HG03095 (cell line): ENCODE results near the gene AK9.
A peak's percentile ranks its signal among the peaks of the same experiment; 100 is the strongest.

Experiments
- ATAC-seq: cut with Tn5 transposase; IDR thresholded peaks from one replicate; pipeline ENCODE4 v1.9.1; 2021; ENCODE audit warnings: moderate library complexity; ENCODE audit not compliant: unreplicated experiment

AK9 gene

DNA sequence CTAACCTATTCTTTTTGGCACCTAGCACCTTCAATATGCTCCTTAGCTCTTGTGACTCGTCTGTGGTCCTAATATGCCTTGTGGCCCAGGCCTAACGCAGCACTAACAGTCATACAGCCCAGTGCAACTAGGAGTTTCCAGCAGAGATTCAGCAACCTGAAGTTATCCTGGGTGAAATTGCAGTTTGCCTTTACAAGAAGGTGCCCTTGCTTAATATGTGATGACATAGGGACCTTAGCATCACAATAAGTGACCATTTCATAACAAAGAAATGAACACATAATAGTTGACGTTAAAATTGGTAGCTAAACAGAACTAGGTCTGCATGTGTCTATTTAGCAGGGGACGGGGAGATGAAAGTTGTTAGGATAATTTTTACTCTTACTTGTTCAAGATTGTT is 10.2 kb upstream of the AK9 start:
- ATAC-seq, result no peak

- no peak for ATAC-seq
These were observed 5.4 kb upstream of the AK9 start for GRCh38 chr6:109696355-109696754.

DNA sequence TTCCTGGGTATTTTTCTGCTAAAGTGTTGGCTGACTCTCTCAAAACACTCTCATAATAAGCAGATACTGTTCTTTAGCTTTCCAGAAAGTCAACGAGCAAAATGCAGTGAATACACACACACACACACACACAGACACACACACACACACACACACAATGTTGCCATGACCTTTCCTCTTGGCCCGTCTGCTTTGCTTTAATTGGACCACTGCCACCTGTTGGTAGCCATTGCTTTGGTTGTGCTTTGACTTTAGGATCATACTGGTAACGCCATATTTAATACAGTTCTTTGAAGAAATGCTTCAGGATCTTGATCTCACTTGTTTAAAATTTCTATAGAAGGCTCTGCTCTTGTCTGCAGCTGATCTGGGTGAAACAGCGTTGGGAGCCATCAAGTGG is 4.5 kb upstream of the AK9 start:
- ATAC-seq, result no peak

DNA sequence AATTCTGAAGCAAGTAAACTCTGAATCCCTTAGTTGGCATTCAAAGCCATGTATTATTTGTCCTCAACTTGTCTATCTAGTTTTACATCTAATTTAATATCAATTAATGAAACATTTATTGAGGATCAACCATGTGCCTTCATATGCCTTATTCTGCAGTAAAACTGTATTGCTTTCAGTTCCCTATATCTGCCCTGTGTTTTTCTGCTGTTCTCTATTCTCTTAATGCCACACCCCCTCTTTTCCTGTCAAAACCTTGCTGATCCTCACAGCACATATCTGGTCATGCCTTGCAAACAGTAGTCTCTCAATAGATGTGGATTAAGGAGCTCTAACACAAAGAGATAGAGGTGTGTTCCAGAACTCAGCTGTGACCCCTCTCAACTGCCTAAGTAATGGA is 2.1 kb upstream of the AK9 start:
- ATAC-seq, result peak; percentile 29

DNA sequence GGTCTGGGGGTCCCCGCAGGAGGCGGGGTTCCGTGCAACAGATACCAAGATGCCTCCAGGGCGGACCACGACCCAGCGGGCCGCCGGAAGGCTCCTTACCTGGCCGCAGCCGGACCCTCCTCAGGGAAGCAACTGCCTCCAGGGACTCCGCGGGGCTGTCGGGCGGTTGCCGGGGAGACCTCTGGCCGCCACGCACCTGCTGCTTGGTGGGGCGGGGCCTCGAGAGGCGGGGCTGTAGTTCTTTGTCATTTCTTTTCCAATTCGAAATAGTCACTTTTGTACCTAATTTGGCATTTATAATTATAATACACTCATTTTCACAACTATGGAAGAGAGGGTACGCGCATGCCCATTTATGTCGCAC is 647 bp downstream of the AK9 start:
- peak; percentile 37 for ATAC-seq

GRCh38 chr6:109687271-109687761 is 3.7 kb downstream of the AK9 start:
- ATAC-seq, result no peak

DNA sequence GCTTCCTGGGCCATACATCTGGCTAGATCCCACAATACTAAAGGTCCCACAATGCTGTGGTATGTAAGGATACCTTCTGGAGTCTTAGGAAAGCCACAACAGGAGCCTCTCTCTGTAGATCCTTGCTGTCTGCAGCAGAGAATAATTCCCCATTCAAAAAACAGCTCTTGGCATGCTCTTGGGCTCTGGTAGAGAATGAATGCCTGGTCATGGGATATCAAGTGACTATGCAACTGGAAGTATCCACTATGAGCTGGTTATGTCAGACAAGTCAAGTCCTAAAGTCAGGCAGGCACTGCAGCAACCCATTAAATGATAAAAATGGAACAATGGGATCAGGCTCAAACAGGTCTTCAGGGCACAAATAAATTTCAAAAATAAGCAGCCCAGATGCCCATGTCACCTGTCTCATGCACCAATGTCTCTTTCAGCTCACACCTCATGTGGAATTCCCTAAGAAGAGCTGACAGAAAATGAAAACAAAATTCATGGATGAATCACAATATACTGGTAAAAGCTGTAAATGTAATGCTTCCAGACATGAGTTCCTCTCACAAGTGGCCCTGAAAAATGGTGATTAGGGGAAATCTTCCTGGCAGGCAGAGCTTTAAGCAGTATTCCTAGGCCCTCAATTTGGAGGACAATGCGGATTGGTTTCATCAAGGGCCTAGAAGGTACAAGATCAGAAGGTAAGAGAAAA is 4.3 kb downstream of the AK9 start:
- no peak for ATAC-seq

- ATAC-seq, result peak; percentile 80
These were observed 12.1 kb downstream of the AK9 start for GRCh38 chr6:109678661-109679505.

DNA sequence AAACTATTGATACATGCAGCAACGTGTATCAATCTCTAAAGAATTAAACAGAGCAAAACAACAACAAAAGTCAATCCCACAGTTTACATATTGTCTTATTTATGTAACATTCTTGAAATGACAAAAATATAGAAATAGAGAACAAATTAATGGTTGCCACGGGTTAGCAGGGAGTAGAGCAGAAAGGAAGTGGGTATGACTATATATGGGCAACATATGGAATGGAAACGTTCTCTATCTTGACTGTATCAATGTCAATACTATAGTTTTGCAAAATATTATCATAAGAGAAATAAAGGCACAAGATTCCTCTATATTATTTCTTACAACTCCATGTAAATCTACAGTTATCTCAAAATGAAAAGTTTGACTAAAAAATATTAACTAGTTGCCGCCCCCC is 12.8 kb downstream of the AK9 start:
- no peak for ATAC-seq

DNA sequence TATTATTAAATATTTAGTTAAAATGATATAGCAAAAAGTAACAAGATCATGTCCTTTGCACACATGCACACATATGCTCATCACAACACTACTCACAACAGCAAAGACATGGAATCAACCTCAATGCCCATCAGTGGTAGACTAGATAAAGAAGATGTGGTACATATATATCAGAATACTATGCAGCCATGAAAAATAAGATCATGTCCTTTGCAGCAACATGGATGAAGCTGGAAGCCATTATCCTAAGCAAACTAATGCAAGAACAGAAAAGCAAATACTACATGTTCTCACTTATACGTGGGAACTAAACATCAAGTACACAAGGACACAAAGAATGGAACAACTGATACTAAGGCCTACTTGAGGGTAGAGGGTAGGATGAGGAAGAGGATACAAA is 14.3 kb downstream of the AK9 start:
- no peak for ATAC-seq

- no peak for ATAC-seq
These were observed 18.2 kb downstream of the AK9 start for GRCh38 chr6:109672839-109673238.

GRCh38 chr6:109672175-109672574 is 18.8 kb downstream of the AK9 start:
- no peak for ATAC-seq

GRCh38 chr6:109671733-109672132 is 19.3 kb downstream of the AK9 start:
- ATAC-seq, result no peak

- ATAC-seq, result no peak
These were observed 21.2 kb downstream of the AK9 start for GRCh38 chr6:109669811-109670210.

- ATAC-seq, result no peak
These were observed 28.8 kb downstream of the AK9 start for GRCh38 chr6:109662192-109662591.

- no peak for ATAC-seq
These were observed 30.3 kb downstream of the AK9 start for GRCh38 chr6:109660526-109661320.

DNA sequence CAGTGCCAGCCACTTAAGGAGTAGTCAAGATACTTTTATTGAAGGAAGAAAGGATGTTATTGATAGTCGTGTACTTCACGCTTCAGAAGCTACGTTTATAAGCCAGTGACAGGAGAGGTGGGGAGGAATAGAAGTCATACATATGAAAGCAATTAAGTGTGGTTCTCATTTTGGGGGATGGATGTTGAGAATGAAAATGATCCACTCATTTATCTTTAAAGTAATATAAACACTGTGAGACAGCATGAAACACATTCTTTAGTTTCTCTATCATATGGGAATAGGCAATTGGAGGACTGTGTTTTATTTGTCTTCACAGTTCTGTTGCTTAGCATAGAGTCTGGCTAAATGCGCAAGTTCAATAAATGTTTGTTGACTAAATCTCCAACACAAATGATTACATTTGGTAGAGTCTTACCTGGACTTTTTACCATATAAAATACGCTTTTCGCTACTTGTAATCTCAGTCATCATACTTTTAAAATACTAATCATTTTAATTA is 35.2 kb downstream of the AK9 start:
- no peak for ATAC-seq

DNA sequence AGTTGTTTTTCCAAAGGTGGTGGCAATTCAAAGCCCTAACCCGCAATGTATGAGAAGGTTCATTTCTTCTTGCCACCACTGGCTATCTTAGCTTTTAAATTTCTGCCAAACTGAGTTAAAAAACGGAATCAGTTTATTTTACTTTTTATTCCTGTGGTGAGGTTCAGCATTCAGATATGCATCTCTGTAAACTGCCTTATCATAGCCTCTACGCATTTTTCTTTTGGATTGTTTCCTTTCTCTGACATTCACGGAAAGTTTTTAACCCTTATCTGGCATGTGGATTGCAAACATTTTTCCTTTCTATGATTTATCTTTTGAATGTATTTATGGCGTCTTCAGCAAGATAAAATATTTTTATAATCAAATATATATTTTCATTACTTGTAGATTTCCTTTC is 37.7 kb downstream of the AK9 start:
- ATAC-seq, result no peak

- ATAC-seq, result no peak
These were observed 46.9 kb downstream of the AK9 start for GRCh38 chr6:109644131-109644530.

DNA sequence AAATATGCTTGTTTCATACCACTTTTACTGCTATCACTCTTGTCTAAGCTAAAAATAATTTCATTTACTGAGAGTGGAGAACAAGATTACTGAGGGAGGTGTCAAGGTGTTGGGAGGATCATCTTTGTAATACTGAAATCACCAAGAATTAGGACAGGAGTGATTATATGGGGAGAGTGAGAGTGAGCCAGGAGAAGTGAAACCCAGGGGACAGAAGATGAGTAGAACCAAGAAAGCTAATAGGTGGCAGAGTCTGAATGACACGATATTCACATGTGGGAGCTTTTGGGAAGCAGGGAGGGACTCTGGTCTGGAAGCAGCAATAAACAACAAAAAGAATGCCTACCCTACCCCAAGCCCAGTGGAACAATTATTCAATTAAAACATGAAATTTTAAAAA is 58.6 kb downstream of the AK9 start:
- no peak for ATAC-seq

- ATAC-seq, result no peak
These were observed 59.6 kb downstream of the AK9 start for GRCh38 chr6:109631403-109631802.
